ENCODE results near the gene TIMM29.

The TIMM29 gene

DNA sequence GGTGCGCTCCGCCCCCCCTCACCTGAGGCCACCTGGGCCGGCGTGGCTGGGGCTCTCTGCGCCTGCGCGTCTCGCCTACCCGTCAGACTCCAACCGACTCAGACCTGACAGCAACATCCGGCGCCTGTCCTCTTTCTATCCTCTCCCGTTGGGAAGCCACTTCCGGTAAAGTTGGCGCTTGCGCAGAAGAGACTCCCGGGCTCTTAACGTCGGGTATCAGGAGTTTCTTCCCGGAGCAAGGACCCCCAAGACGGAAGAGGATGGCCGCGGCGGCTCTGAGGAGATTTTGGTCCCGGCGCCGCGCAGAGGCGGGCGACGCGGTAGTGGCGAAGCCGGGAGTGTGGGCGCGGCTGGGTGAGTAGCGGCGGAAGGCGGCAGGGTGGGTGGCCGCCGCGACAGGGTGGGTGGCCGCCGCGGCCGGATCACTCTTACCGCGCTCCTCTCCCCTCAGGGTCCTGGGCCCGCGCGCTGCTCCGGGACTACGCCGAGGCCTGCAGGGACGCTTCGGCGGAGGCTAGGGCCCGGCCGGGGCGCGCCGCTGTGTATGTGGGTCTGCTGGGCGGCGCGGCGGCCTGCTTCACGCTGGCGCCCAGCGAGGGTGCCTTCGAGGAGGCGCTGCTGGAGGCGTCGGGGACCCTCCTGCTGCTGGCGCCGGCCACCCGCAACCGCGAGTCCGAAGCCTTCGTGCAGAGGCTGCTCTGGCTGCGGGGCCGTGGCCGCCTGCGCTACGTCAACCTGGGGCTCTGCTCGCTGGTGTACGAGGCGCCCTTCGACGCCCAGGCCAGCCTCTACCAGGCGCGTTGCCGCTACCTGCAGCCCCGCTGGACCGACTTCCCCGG is at the start of gene TIMM29, which contains the start of gene YIPF2:
Gene TIMM29, plus strand, starts transcription at position 249 of the 839 bp plus-strand sequence. Its CDS starts 12 bp downstream, at position 261.
Gene YIPF2, minus strand, starts transcription at position 77 of the 839 bp plus-strand sequence. CDS start 229 bp downstream, outside the sequence.
- Histone ChIP-seq H3K4me3 (ENCODE audit: low read depth in 1 of 2, low read length in 1 of 2) (peak within 1 kb of the TSS; percentile 93 to 97), H3K27me3 (no peaks in the 10 kb centered on the region), H3K4me1 (ENCODE audit: control insufficient read depth in 1 of 2, insufficient read depth in 1 of 2, low read depth in 1 of 2, low read length in 1 of 2) (peaks cover 17 to 20% of the 10 kb centered on the region in 2 experiments), H3K9me3 (no peaks in the 10 kb centered on the region), H3K36me3 (peaks cover 12% of the 10 kb centered on the region), H3K27ac (peak within 1 kb of the TSS; percentile 74)
- TF ChIP-seq, protein P1, sequence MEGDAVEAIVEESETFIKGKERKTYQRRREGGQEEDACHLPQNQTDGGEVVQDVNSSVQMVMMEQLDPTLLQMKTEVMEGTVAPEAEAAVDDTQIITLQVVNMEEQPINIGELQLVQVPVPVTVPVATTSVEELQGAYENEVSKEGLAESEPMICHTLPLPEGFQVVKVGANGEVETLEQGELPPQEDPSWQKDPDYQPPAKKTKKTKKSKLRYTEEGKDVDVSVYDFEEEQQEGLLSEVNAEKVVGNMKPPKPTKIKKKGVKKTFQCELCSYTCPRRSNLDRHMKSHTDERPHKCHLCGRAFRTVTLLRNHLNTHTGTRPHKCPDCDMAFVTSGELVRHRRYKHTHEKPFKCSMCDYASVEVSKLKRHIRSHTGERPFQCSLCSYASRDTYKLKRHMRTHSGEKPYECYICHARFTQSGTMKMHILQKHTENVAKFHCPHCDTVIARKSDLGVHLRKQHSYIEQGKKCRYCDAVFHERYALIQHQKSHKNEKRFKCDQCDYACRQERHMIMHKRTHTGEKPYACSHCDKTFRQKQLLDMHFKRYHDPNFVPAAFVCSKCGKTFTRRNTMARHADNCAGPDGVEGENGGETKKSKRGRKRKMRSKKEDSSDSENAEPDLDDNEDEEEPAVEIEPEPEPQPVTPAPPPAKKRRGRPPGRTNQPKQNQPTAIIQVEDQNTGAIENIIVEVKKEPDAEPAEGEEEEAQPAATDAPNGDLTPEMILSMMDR (IDR thresholded peaks at IDR 0.05): no peak

DNA sequence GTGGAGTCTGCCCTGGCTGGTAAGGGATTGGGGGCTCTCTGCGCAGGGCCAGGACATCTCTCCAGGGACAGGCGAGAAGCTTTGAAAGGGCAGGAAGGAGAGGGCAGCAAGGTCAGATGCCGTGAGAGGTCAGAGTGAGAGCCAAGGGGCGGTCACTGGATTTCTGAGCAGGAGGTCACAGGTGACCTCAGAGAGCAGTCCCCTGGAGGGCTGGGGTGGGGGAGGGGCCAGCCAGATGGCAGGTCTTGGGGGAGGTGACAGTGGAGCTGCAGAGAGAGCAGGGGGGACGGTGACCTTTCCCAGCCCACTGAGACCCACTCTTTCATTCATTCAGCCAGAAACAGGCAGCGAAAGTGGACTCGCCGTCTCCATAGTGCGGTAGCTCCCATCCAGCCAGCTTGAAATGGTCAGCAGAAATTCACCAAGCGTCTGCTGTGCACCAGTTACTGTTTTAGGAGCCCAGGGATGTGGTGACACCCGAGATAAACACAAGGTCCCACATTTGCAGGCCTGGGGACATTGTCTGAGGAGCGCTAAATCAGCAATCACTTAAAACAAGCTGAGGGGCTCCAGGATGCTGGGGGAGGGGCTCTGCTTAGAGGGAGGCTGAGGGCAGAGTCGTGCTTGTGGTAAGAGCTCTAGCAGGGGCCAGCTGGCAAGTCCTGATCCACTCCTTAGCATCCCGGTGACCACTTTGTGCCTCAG is 47.1 kb upstream of the TIMM29 start:
- TF ChIP-seq, protein P1 (IDR thresholded peaks at IDR 0.05): no peak
- Histone ChIP-seq H3K4me1 (ENCODE audit: control insufficient read depth in 1 of 2, insufficient read depth in 1 of 2, low read depth in 1 of 2, low read length in 1 of 2) (peaks cover 0 to 4% of the 10 kb centered on the region in 2 experiments), H3K27me3 (no peaks in the 10 kb centered on the region)

DNA sequence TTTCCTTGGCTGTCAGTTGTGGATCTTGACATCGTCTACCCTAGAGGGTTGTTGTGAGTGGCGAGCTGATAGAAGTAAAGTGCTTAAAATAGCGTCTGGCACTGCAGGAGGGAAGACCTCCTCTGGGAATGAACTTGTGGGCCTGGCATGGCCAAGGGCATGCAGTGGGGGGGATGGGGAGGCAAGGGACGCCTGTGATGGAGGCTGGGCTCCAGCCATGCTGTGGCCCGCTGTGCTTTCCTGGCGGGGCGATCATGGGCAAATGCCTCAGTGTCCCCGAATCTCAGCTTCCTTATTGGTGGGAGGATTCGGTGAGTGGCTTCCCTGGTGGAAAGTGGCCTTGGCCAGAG is 46.5 kb upstream of the TIMM29 start:
- Histone ChIP-seq H3K27ac (no peak overlapping the region), H3K4me1 (ENCODE audit: control insufficient read depth in 1 of 2, insufficient read depth in 1 of 2, low read depth in 1 of 2, low read length in 1 of 2) (peaks cover 0 to 4% of the 10 kb centered on the region in 2 experiments), H3K27me3 (no peaks in the 10 kb centered on the region), H3K9me3 (no peaks in the 10 kb centered on the region), H3K4me3 (ENCODE audit: low read depth in 1 of 2, low read length in 1 of 2) (no peak overlapping the region), H3K36me3 (no peaks in the 10 kb centered on the region)
- TF ChIP-seq, protein P1 (IDR thresholded peaks at IDR 0.05): no peak

More for the DNA sequence above, 47.1 kb upstream of the TIMM29 start:
- no peak overlapping the region for H3K27ac ChIP-seq
- no peak overlapping the region for H3K4me3 ChIP-seq (ENCODE audit: low read depth in 1 of 2, low read length in 1 of 2)
- no peaks in the 10 kb centered on the region for H3K9me3 ChIP-seq
- peaks cover under 1% of the 10 kb centered on the region for H3K36me3 ChIP-seq

DNA sequence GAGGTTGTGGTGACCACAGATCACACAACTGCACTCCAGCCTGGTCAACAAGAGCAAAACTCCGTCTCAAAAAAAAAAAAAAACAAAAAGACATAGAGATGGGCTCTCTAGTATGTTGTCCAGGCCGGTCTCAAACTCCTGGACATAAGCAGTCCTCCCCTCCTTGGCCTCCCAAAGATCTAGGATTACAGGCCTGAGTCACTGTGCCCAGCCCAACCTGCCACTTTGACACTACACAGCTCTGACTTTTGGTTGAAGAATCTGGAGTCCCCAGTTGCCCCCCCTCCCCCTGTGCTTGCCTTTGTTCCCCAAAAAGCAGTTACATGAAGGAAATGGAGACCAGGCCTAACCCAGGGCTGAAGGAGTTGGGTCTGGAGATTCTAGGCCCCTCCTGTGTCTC is 44.3 kb upstream of the TIMM29 start:
- no peaks in the 10 kb centered on the region for H3K36me3 ChIP-seq
- no peaks in the 10 kb centered on the region for H3K4me1 ChIP-seq (ENCODE audit: control insufficient read depth in 1 of 2, insufficient read depth in 1 of 2, low read depth in 1 of 2, low read length in 1 of 2)
- H3K27ac ChIP-seq: no peak overlapping the region
- no peaks in the 10 kb centered on the region for H3K27me3 ChIP-seq
- TF ChIP-seq, protein P1 (IDR thresholded peaks at IDR 0.05): no peak
- H3K4me3 ChIP-seq (ENCODE audit: low read depth in 1 of 2, low read length in 1 of 2): no peak overlapping the region
- no peaks in the 10 kb centered on the region for H3K9me3 ChIP-seq

DNA sequence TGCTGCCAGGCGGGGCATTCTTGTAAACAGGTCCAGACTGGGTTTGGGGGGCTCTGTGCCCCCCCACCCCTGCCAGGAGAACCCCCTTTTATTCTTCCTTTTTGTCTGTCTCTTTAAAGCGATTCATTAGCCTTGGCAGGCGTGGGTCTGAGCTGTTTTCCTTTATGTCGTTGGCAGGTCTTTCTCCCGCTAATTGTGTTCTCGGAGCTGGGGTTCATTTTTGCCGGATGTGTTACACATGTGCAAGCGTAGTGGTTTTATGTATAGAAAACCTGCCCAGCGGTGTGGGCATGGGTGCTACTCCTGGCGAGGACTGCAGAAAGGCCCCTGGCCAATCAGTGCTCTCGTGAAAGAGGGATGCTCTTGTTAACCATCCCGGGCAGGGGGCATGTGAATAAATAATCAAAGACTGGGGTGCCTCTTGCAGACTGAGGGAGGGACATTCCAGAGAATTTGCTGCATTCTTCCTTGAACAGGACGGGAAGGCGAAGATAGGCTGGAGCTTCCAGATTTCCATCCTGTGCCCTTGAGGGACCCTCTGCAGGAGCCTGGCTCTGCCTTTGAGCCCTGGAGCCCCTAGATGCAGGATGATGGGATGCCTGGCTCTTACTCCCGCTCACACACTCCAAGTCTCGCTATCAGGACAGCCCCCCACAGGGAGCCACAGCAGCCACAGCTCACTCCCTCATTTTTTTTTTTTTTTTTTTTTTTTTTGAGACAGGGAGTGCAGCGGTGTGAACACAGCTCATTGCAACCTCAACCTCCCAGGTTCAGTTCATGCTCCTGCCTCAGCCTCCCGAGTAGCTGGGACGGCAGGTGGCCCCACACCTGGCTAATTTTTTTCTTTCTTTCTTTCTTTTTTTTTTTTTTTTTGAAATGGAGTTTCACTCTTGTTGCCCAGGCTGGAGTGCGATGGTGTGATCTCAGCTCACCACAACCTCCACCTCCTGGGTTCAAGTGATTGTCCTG is 43.1 kb upstream of the TIMM29 start:
- Histone ChIP-seq H3K9me3 (no peaks in the 10 kb centered on the region), H3K4me1 (ENCODE audit: control insufficient read depth in 1 of 2, insufficient read depth in 1 of 2, low read depth in 1 of 2, low read length in 1 of 2) (no peaks in the 10 kb centered on the region), H3K36me3 (no peaks in the 10 kb centered on the region), H3K27me3 (no peaks in the 10 kb centered on the region), H3K4me3 (ENCODE audit: low read depth in 1 of 2, low read length in 1 of 2) (no peak overlapping the region), H3K27ac (no peak overlapping the region)
- TF ChIP-seq, protein P1 (IDR thresholded peaks at IDR 0.05): no peak
